ENCODE results near the gene SPTLC2.

SPTLC2 gene

DNA sequence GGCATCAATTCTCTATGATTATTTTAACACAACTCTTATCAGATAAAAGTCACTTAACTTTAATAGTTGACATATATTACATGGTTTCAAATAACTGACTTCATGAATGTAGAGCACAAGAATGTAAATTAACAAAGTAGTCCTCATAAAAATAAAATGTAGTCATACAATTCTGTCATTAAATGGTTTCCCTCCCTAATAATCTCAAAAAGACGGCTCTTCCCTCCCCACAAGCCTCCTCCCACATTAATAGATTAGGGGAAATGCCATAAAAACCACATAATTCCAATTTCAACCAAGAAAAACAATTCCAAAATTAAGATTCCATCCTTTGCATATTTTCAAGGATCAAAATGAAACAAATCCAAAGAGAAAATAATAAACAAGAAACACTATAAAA, 36.7 kb downstream of the SPTLC2 start:
- H3K9me3 ChIP-seq (ENCODE audit: control insufficient read depth in 5 of 5, low read length in 5 of 5) = no peaks in the 10 kb centered on the region
- H3K4me3 ChIP-seq (ENCODE audit: low read depth in 1 of 5, low read length in 5 of 5) = no peak overlapping the region
- peaks cover 0 to 45% (median 10%) of the 10 kb centered on the region in 5 donors for H3K4me1 ChIP-seq (ENCODE audit: control insufficient read depth in 5 of 5, insufficient read depth in 5 of 5, low read length in 5 of 5)
- peaks cover 6 to 21% (median 10%) of the 10 kb centered on the region in 5 donors for H3K36me3 ChIP-seq (ENCODE audit: control insufficient read depth in 5 of 5, insufficient read depth in 5 of 5, low read length in 5 of 5)
- no peak overlapping the region for H3K27ac ChIP-seq (ENCODE audit: low read depth, low read length)
- H3K9ac ChIP-seq (ENCODE audit: low read length in 5 of 5) = no peak overlapping the region
- no peaks in the 10 kb centered on the region for H3K27me3 ChIP-seq (ENCODE audit: control insufficient read depth in 5 of 5, insufficient read depth in 4 of 5, low read length in 5 of 5)

DNA sequence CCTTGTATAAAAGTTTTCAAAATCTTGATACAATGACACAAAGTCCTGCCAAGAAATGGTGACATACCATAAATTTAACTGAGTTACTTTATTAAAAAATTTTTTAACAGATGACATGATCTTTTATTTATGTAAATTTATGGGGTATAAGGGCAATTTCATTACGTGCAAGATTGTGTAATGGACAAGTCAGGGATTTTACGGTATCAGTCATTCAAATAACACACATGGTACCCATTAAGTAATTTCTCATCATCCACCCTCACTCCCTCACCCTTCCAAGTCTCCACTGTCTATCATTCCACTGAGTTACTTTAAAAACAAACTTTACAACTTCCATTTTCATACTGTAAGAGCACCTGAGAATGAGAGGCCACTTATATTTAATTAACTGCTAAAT, 37.4 kb downstream of the SPTLC2 start:
- no peak overlapping the region for H3K27ac ChIP-seq (ENCODE audit: low read depth, low read length)
- no peak overlapping the region for H3K4me3 ChIP-seq (ENCODE audit: low read depth in 1 of 5, low read length in 5 of 5)
- peaks cover 6 to 28% (median 10%) of the 10 kb centered on the region in 5 donors for H3K36me3 ChIP-seq (ENCODE audit: control insufficient read depth in 5 of 5, insufficient read depth in 5 of 5, low read length in 5 of 5)
- no peaks in the 10 kb centered on the region for H3K9me3 ChIP-seq (ENCODE audit: control insufficient read depth in 5 of 5, low read length in 5 of 5)
- peaks cover 0 to 38% (median 10%) of the 10 kb centered on the region in 5 donors for H3K4me1 ChIP-seq (ENCODE audit: control insufficient read depth in 5 of 5, insufficient read depth in 5 of 5, low read length in 5 of 5)
- no peaks in the 10 kb centered on the region for H3K27me3 ChIP-seq (ENCODE audit: control insufficient read depth in 5 of 5, insufficient read depth in 4 of 5, low read length in 5 of 5)
- H3K9ac ChIP-seq (ENCODE audit: low read length in 5 of 5) = no peak overlapping the region

DNA sequence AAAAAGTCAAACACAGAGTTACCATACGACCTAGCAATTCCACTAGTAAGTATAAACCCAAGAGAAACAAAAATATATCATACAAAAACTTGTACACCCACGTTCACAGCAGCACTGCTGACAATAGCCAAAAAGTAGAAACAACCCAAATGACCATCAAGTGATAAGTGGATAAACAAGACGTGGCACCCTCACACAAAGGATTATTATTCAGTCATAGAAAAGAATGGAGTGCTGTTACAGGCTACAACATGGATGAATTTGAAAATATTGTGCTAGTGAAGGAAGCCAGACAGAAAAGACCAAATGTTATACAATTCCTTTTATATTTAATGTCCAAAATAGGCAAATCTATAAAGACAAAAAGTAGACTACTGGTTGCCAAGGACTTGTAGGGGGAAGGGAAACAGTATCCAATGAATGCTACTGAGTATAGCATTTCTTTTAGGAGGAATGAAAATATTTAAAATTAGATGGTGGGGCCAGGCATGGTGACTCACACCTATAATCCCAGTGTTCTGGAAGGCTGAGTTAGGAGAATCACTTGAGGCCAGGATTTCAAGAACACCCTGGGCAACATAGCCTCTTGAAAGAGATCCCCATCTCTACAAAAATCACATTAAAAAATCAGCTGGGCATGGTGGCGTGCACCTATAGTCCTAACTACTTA, 41.9 kb downstream of the SPTLC2 start:
- Histone ChIP-seq H3K4me3 (ENCODE audit: low read depth in 1 of 5, low read length in 5 of 5) (no peak overlapping the region), H3K9ac (ENCODE audit: low read length in 5 of 5) (no peak overlapping the region), H3K9me3 (ENCODE audit: control insufficient read depth in 5 of 5, low read length in 5 of 5) (no peaks in the 10 kb centered on the region), H3K27me3 (ENCODE audit: control insufficient read depth in 5 of 5, insufficient read depth in 4 of 5, low read length in 5 of 5) (no peaks in the 10 kb centered on the region), H3K36me3 (ENCODE audit: control insufficient read depth in 5 of 5, insufficient read depth in 5 of 5, low read length in 5 of 5) (peaks cover 7 to 38% (median 14%) of the 10 kb centered on the region in 5 donors), H3K27ac (ENCODE audit: low read depth, low read length) (no peak overlapping the region), H3K4me1 (ENCODE audit: control insufficient read depth in 5 of 5, insufficient read depth in 5 of 5, low read length in 5 of 5) (peaks cover 0 to 4% (median 0%) of the 10 kb centered on the region in 5 donors)

DNA sequence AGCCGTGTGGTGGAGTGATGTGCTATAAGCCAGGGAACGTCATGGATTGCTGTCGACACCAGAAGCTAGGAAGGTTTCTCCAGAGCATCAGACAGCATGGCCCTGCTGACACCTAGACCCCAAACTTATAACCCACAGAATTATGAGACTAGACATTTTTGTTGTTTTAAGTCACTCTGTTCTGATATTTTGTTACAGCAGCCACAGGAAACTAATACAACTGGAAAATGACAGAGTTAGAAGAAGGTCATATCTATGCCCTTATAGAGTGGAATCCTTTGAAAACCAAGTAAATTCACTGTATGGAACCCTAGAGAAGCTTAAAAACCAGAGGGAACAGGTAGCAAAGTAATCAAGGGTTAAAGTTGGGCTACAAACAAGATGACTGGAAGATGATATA, 42.5 kb downstream of the SPTLC2 start:
- no peak overlapping the region for H3K27ac ChIP-seq (ENCODE audit: low read depth, low read length)
- H3K4me3 ChIP-seq (ENCODE audit: low read depth in 1 of 5, low read length in 5 of 5) = no peak overlapping the region
- no peak overlapping the region for H3K9ac ChIP-seq (ENCODE audit: low read length in 5 of 5)
- H3K36me3 ChIP-seq (ENCODE audit: control insufficient read depth in 5 of 5, insufficient read depth in 5 of 5, low read length in 5 of 5) = peaks cover 7 to 43% (median 16%) of the 10 kb centered on the region in 5 donors
- no peaks in the 10 kb centered on the region for H3K4me1 ChIP-seq (ENCODE audit: control insufficient read depth in 5 of 5, insufficient read depth in 5 of 5, low read length in 5 of 5)
- no peaks in the 10 kb centered on the region for H3K27me3 ChIP-seq (ENCODE audit: control insufficient read depth in 5 of 5, insufficient read depth in 4 of 5, low read length in 5 of 5)
- no peaks in the 10 kb centered on the region for H3K9me3 ChIP-seq (ENCODE audit: control insufficient read depth in 5 of 5, low read length in 5 of 5)

DNA sequence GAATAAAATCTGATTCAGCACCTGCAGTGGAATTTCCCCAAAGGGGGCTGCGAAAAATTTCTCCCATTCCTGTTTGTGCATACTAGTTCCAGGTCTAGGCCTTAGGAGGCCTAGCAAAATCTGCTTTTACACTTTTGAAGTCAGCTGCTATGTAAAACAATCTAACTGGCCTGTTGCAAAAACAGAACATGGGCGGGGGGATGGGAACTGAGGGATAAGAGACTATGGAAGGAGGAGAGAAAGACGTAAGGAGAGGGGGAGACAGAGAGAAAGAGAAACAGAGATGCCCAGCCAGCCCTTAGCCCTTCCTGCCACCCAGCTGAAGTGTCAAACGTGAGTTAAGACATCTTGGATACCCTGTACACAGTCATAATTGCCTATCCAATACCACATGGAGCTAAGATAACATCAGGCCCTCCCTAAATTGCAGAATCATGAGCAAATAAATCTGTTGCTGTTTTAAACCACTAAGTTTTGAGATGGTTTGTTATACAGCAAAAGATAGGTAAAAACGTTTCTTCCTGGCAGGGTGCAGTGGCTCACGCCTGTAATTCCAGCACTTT, 45.6 kb downstream of the SPTLC2 start:
- H3K9ac ChIP-seq (ENCODE audit: low read length in 5 of 5) = no peak overlapping the region
- H3K36me3 ChIP-seq (ENCODE audit: control insufficient read depth in 5 of 5, insufficient read depth in 5 of 5, low read length in 5 of 5) = peaks cover 7 to 31% (median 12%) of the 10 kb centered on the region in 5 donors
- no peaks in the 10 kb centered on the region for H3K9me3 ChIP-seq (ENCODE audit: control insufficient read depth in 5 of 5, low read length in 5 of 5)
- H3K27me3 ChIP-seq (ENCODE audit: control insufficient read depth in 5 of 5, insufficient read depth in 4 of 5, low read length in 5 of 5) = no peaks in the 10 kb centered on the region
- H3K4me3 ChIP-seq (ENCODE audit: low read depth in 1 of 5, low read length in 5 of 5) = no peak overlapping the region
- no peak overlapping the region for H3K27ac ChIP-seq (ENCODE audit: low read depth, low read length)
- H3K4me1 ChIP-seq (ENCODE audit: control insufficient read depth in 5 of 5, insufficient read depth in 5 of 5, low read length in 5 of 5) = no peaks in the 10 kb centered on the region

DNA sequence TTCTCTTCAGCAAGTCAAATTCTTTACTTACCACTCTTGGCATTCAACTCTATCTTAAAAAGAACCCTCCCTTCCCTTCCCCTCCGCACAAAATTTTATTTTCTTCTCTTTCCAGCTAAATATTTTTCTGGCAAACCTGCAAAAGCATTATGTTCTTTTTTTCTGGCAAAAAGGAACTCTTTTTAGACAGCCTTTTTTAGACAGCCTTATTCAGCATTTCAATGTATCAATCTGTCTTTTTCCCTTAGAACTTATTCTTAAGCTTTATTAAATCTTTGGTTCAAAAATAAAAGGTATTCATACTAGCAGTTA, 50.5 kb downstream of the SPTLC2 start:
- Histone ChIP-seq H3K27me3 (ENCODE audit: control insufficient read depth in 5 of 5, insufficient read depth in 4 of 5, low read length in 5 of 5) (no peaks in the 10 kb centered on the region), H3K36me3 (ENCODE audit: control insufficient read depth in 5 of 5, insufficient read depth in 5 of 5, low read length in 5 of 5) (peaks cover 7 to 33% (median 15%) of the 10 kb centered on the region in 5 donors), H3K4me3 (ENCODE audit: low read depth in 1 of 5, low read length in 5 of 5) (no peak overlapping the region), H3K9me3 (ENCODE audit: control insufficient read depth in 5 of 5, low read length in 5 of 5) (no peaks in the 10 kb centered on the region), H3K4me1 (ENCODE audit: control insufficient read depth in 5 of 5, insufficient read depth in 5 of 5, low read length in 5 of 5) (no peaks in the 10 kb centered on the region), H3K27ac (ENCODE audit: low read depth, low read length) (no peak overlapping the region), H3K9ac (ENCODE audit: low read length in 5 of 5) (peak overlapping the region in 1 of 5 donors; percentile 20)

DNA sequence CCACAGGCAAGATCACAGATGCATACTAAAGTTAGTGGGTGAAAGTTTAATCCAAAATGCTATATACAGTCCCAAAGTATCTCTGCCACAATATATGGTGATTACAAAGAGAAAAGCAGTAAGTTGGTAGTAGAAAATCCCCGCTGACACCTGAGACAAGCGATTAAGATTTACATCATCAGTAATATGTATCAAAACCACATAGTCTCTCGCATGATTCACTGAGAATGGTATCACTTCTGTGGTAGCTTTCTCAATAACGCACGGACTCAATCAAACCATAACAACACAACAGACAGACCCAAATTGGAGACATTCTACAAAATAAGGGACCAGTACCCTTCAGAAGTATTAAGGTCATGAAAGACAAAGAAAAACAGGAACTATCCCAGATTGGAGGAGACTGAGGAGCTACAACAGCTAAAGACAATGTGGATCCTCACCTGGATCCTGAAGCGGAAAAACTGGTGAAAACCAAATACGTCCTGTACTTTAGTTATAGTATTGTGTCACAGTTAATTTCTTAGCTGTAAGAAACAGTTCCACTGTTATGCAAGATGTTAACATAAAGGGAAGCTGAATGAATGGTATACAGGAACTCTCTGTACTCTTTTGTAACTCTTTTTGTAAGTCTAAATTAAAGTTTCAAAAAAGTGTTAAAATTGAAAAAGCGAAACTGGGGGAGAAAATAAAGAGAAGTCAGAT, 51.0 kb downstream of the SPTLC2 start:
- no peaks in the 10 kb centered on the region for H3K4me1 ChIP-seq (ENCODE audit: control insufficient read depth in 5 of 5, insufficient read depth in 5 of 5, low read length in 5 of 5)
- no peak overlapping the region for H3K27ac ChIP-seq (ENCODE audit: low read depth, low read length)
- H3K9me3 ChIP-seq (ENCODE audit: control insufficient read depth in 5 of 5, low read length in 5 of 5) = no peaks in the 10 kb centered on the region
- H3K36me3 ChIP-seq (ENCODE audit: control insufficient read depth in 5 of 5, insufficient read depth in 5 of 5, low read length in 5 of 5) = peaks cover 9 to 34% (median 15%) of the 10 kb centered on the region in 5 donors
- H3K9ac ChIP-seq (ENCODE audit: low read length in 5 of 5) = no peak overlapping the region
- no peaks in the 10 kb centered on the region for H3K27me3 ChIP-seq (ENCODE audit: control insufficient read depth in 5 of 5, insufficient read depth in 4 of 5, low read length in 5 of 5)
- no peak overlapping the region for H3K4me3 ChIP-seq (ENCODE audit: low read depth in 1 of 5, low read length in 5 of 5)

DNA sequence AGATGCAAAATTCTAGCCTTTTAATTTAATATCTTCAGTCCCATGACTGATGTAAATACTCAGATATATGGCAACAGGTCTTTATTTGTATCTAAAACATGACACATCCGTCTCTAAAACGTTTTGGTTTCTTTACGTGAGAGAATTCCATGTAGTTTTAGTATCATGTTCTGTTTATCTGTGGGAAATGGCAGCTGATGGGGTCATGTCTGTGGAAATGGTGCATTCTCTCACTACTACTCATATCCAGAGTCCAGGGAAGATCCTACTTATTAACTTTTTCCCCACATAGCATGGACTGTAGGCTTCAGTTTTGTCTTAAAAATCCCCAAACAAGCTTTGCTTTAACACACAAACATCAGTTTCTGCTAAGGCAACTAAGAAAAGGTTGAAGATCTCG, 53.8 kb downstream of the SPTLC2 start:
- Histone ChIP-seq H3K27ac (ENCODE audit: low read depth, low read length) (no peak overlapping the region), H3K4me3 (ENCODE audit: low read depth in 1 of 5, low read length in 5 of 5) (no peak overlapping the region), H3K9me3 (ENCODE audit: control insufficient read depth in 5 of 5, low read length in 5 of 5) (no peaks in the 10 kb centered on the region), H3K9ac (ENCODE audit: low read length in 5 of 5) (no peak overlapping the region), H3K4me1 (ENCODE audit: control insufficient read depth in 5 of 5, insufficient read depth in 5 of 5, low read length in 5 of 5) (no peaks in the 10 kb centered on the region), H3K36me3 (ENCODE audit: control insufficient read depth in 5 of 5, insufficient read depth in 5 of 5, low read length in 5 of 5) (peaks cover 8 to 33% (median 19%) of the 10 kb centered on the region in 5 donors), H3K27me3 (ENCODE audit: control insufficient read depth in 5 of 5, insufficient read depth in 4 of 5, low read length in 5 of 5) (no peaks in the 10 kb centered on the region)

DNA sequence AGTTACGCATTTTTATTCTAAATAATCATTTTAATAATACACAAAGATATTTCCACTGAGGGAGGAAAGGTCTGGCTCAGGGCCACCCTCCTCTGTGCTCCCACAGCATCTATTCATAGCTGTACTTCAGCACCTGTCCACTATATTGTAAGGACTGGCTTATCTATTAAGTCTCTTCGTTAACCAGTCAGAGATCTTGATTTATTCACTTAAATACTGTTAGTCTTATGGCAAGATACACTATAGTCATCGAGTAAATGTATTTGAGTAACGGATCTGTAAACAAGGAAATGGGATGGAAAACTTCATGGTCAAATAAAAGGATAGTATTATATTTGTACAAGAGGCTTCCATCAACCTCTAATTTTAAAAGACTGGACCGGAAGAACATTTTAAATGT, 54.6 kb downstream of the SPTLC2 start:
- H3K36me3 ChIP-seq (ENCODE audit: control insufficient read depth in 5 of 5, insufficient read depth in 5 of 5, low read length in 5 of 5) = peaks cover 11 to 41% (median 19%) of the 10 kb centered on the region in 5 donors
- H3K4me3 ChIP-seq (ENCODE audit: low read depth in 1 of 5, low read length in 5 of 5) = no peak overlapping the region
- H3K27ac ChIP-seq (ENCODE audit: low read depth, low read length) = no peak overlapping the region
- no peaks in the 10 kb centered on the region for H3K9me3 ChIP-seq (ENCODE audit: control insufficient read depth in 5 of 5, low read length in 5 of 5)
- no peak overlapping the region for H3K9ac ChIP-seq (ENCODE audit: low read length in 5 of 5)
- H3K27me3 ChIP-seq (ENCODE audit: control insufficient read depth in 5 of 5, insufficient read depth in 4 of 5, low read length in 5 of 5) = no peaks in the 10 kb centered on the region
- no peaks in the 10 kb centered on the region for H3K4me1 ChIP-seq (ENCODE audit: control insufficient read depth in 5 of 5, insufficient read depth in 5 of 5, low read length in 5 of 5)

DNA sequence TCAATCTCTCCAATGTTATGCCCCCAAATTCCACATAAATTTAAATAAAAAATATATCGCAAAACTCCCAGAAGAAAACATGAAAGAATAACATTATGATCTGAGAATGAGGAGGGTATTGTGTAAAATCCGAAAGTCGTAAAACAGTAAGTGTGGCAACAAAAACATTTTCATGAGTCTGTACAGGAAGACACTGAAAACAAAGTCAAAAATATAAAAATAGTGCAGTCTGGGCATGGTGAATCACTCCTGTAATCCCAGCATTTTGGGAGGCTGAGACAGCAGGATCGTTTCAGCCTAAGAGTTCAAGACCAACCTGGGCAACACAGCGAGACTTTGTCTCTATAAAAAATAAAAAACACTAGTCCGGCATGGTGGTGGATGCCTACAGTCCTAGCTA, 57.1 kb downstream of the SPTLC2 start:
- H3K4me3 ChIP-seq (ENCODE audit: low read depth in 1 of 5, low read length in 5 of 5) = no peak overlapping the region
- peaks cover 0 to 10% (median 0%) of the 10 kb centered on the region in 5 donors for H3K4me1 ChIP-seq (ENCODE audit: control insufficient read depth in 5 of 5, insufficient read depth in 5 of 5, low read length in 5 of 5)
- no peaks in the 10 kb centered on the region for H3K9me3 ChIP-seq (ENCODE audit: control insufficient read depth in 5 of 5, low read length in 5 of 5)
- no peak overlapping the region for H3K9ac ChIP-seq (ENCODE audit: low read length in 5 of 5)
- no peak overlapping the region for H3K27ac ChIP-seq (ENCODE audit: low read depth, low read length)
- H3K27me3 ChIP-seq (ENCODE audit: control insufficient read depth in 5 of 5, insufficient read depth in 4 of 5, low read length in 5 of 5) = no peaks in the 10 kb centered on the region
- H3K36me3 ChIP-seq (ENCODE audit: control insufficient read depth in 5 of 5, insufficient read depth in 5 of 5, low read length in 5 of 5) = peaks cover 16 to 60% (median 28%) of the 10 kb centered on the region in 5 donors
